ENCODE results near the gene CRLF2.
"Not testable (repeated sequence)": the region's sequence is repeated elsewhere in the genome, so short reads cannot be mapped to it uniquely, and the experiment has no call there.

Gene CRLF2

GRCh38 chrX:1213971-1214370, 1.5 kb upstream of the CRLF2 start:
- DNase-seq, result no peak

- no peak for DNase-seq
Measured at GRCh38 chrX:1210844-1211243, 1.6 kb downstream of the CRLF2 start.

- no peak for DNase-seq
Measured at GRCh38 chrX:1207496-1208025, 4.9 kb downstream of the CRLF2 start.

GRCh38 chrX:1205681-1206611, 6.5 kb downstream of the CRLF2 start:
- no peak for DNase-seq

- no peak for DNase-seq
Measured at GRCh38 chrX:1202251-1202650, 10.2 kb downstream of the CRLF2 start.

- DNase-seq, result no peak
Measured at GRCh38 chrX:1196436-1196835, 16.0 kb downstream of the CRLF2 start.

- DNase-seq, result not testable (repeated sequence)
Measured at GRCh38 chrX:1192196-1192595, 20.3 kb downstream of the CRLF2 start.

- no peak for DNase-seq
Measured at GRCh38 chrX:1190596-1191145, 21.8 kb downstream of the CRLF2 start.

GRCh38 chrX:1185561-1185960, 26.9 kb downstream of the CRLF2 start:
- no peak for DNase-seq

GRCh38 chrX:1182211-1182610, 30.2 kb downstream of the CRLF2 start:
- no peak for DNase-seq

- DNase-seq, result not testable (repeated sequence)
Measured at GRCh38 chrX:1181661-1182060, 30.8 kb downstream of the CRLF2 start.

GRCh38 chrX:1181170-1181569, 31.3 kb downstream of the CRLF2 start:
- peak; percentile 32 to 34 for DNase-seq

- DNase-seq, result peak in 1 of 2 experiments; percentile 7
Measured at GRCh38 chrX:1178580-1179057, 33.8 kb downstream of the CRLF2 start.

- not testable (repeated sequence) for DNase-seq
Measured at GRCh38 chrX:1176531-1177320, 35.7 kb downstream of the CRLF2 start.

- not testable (repeated sequence) for DNase-seq
Measured at GRCh38 chrX:1174609-1175545, 37.6 kb downstream of the CRLF2 start.

- not testable (repeated sequence) for DNase-seq
Measured at GRCh38 chrX:1173435-1173834, 39.0 kb downstream of the CRLF2 start.

GRCh38 chrX:1172496-1172895, 40.0 kb downstream of the CRLF2 start:
- DNase-seq, result no peak

GRCh38 chrX:1171915-1172314, 40.5 kb downstream of the CRLF2 start:
- DNase-seq, result not testable (repeated sequence)

GRCh38 chrX:1170243-1170642, 42.2 kb downstream of the CRLF2 start:
- no peak for DNase-seq

- DNase-seq, result no peak
Measured at GRCh38 chrX:1169189-1169588, 43.3 kb downstream of the CRLF2 start.

GRCh38 chrX:1167918-1168481, 44.4 kb downstream of the CRLF2 start:
- DNase-seq, result no peak

GRCh38 chrX:1167466-1167865, 45.0 kb downstream of the CRLF2 start:
- no peak for DNase-seq

All from Kasumi-1 (cell line).